ENCODE data around the gene TOLLIP.
"Not testable (repeated sequence)": the region's sequence is repeated elsewhere in the genome, so short reads cannot be mapped to it uniquely, and the experiment has no call there.

Gene TOLLIP

GRCh38 chr11:1262172-1263006, 47.0 kb downstream of the TOLLIP start:
- peak; percentile 68 for DNase-seq (ENCODE audit: low spot score)

DNA sequence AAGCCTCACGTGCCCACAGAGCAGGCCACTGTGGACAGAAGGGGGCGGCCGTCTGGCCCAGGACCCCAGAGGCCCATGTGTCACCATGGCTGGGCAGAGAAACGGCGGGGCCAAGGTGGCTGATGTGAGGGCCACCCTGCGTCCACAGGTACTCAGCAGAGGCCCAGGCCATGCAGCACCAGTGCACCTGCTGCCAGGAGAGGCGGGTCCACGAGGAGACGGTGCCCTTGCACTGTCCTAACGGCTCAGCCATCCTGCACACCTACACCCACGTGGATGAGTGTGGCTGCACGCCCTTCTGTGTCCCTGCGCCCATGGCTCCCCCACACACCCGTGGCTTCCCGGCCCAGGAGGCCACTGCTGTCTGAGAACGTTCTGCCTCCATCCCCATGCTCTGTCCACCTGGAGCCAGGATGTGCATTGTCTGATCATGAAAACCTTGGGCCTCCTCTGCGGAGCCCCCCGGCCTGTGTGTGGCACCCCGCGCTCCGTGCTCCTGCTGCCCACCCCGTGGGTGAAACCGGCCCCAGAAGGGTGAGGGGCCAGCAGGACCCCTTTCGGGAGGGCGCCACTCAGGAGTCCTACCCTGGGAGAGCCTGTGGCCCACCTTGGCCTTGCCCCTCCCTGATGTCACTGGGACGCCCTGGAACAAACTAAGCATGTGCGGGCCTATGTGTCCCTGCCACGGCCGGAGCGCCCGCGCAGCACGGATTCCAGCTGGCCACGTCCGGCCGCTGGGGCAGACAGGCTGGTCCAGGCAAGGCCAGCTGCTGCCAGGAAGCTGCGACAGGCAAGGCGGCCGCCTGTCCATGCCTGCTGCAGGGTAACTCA, 48.0 kb downstream of the TOLLIP start:
- no peak for DNase-seq (ENCODE audit: low spot score)

DNA sequence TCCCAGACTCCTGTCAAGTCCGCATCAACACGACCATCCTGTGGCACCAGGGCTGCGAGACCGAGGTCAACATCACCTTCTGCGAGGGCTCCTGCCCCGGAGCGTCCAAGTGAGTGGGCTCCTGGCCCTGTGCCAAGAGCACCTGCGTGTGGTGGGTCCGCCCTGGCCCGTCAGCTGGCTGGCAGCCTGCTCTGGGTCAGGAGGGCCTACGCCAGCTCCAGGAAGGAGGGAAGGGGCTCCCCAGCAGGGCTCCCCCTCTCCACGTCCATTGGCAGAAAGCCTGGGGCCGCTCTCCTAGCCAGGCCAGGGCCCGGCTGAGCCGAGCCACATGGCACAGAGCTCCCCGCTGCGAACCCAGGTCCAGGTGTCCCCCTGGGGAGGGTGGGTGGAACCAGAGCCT, 48.8 kb downstream of the TOLLIP start:
- no peak for DNase-seq (ENCODE audit: low spot score)

GRCh38 chr11:1260023-1260501, 49.4 kb downstream of the TOLLIP start:
- no peak for DNase-seq (ENCODE audit: low spot score)

- no peak for DNase-seq (ENCODE audit: low spot score)
Observed at GRCh38 chr11:1259561-1259960, 49.9 kb downstream of the TOLLIP start.

DNA sequence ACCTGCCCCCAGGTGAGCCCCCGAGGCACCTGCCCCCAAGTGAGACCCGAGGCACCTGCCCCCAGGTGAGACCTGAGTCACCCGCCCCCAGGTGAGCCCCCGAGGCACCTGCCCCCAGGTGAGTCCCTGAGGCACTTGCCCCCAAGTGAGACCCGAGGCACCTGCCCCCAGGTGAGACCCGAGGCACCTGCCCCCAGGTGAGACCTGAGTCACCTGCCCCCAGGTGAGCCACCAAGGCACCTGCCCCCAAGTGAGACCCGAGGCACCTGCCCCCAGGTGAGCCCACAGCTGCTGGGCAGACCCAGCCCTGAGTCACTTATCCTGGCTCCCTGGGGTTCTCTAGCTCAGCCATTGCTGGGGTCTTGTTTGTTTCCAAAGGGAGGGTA, 50.4 kb downstream of the TOLLIP start:
- DNase-seq (ENCODE audit: low spot score): no peak

- DNase-seq (ENCODE audit: low spot score): no peak
Observed at GRCh38 chr11:1258401-1259075, 50.9 kb downstream of the TOLLIP start.

DNA sequence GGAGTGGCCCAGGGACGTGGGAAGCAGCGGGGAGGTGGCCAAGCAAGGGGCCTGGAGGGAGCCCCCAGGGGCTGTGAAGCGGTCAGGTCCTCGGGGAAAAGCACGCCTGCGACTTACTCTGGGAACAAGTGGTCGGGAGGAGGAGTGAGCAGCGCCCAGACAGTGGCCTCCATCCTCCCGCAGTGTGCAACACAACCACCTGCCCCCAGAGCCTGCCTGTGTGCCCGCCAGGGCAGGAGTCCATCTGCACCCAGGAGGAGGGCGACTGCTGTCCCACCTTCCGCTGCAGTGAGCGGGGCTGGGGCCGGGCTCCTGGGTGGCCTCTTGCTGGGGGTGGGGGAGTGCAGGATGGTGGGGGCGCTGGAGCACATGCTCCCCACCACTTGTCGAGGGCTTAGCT, 51.5 kb downstream of the TOLLIP start:
- no peak for DNase-seq (ENCODE audit: low spot score)

- no peak for DNase-seq (ENCODE audit: low spot score)
Observed at GRCh38 chr11:1257366-1257765, 52.1 kb downstream of the TOLLIP start.

DNA sequence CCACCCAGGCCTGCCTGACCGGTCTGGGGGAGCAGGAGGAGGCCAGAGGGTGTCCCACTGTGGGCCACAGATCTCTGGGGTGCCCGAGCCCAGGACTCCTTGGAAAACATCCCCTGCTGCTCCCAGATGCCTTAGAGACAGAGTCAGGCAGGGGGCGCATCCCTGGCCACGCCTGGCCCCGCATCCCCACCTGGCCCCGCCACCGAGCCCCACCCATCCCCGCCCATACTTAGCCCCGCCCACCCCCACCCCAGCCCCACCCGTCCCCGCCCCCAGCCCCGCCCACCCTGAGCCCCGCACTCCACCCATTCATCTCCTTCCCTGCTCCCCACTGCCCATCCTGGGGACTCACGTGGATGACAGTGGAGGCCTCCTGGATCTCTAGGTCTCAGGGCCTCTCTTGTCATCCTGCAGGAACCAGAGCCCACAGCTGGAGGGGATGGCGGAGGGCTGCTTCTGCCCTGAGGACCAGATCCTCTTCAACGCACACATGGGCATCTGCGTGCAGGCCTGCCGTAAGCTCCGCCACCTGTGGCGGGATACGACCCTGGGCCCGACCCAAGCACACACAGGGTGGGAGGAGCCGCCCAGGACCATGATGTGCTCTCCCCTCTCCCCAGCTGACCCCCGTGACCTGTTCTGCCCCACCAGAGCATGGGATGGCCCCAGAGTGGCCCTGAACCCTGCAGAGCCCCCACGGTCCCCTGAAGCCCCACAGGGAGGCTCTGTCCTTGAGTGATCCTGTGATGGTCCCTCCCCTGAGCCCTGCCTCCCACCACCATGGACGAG, 53.0 kb downstream of the TOLLIP start:
- DNase-seq (ENCODE audit: low spot score): no peak

DNA sequence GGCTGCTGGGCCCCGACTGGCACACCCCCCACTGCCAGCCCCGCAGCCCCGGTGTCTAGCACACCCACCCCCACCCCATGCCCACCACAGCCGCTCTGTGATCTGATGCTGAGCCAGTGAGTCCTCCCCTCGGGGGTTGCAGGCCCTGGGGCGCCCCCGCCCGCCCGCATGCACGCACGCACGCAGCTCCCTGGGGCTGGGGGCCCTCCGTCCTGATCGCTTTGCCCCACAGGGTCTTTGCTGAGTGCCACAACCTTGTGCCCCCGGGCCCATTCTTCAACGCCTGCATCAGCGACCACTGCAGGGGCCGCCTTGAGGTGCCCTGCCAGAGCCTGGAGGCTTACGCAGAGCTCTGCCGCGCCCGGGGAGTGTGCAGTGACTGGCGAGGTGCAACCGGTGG, 54.3 kb downstream of the TOLLIP start:
- no peak for DNase-seq (ENCODE audit: low spot score)

DNA sequence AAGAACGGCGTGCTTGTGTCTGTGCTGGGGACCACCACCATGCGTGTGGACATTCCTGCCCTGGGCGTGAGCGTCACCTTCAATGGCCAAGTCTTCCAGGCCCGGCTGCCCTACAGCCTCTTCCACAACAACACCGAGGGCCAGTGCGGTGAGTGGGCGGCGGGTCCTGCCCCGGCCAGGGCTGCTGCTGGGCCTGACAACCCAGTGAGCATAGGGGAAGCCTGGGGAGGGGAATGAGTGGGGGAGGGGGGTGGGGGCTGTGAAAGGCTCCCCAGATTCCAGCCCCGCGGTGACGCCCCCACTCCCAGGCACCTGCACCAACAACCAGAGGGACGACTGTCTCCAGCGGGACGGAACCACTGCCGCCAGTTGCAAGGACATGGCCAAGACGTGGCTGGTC, 54.7 kb downstream of the TOLLIP start:
- DNase-seq (ENCODE audit: low spot score): no peak

GRCh38 chr11:1254086-1254648, 55.3 kb downstream of the TOLLIP start:
- no peak for DNase-seq (ENCODE audit: low spot score)

DNA sequence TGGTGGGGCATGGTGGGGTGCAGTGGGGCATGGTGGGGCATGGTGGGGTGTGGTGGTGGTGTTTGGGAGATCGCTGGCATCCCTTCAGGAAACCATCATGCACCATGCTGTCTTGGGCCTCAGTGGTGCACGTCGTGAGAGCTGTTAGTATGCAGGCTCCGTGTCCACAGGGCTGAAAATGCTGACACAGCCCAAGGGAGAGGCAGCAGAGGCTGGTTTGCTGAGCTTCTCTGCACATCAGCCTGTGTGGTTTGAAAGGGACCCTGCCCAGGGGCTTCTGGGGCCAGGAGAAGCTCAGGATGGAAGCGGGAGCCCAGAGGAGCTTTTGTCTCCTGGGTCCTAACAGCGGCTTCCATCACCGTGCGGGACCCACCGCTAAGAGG, 56.3 kb downstream of the TOLLIP start:
- DNase-seq (ENCODE audit: low spot score): no peak

GRCh38 chr11:1252371-1253102, 56.9 kb downstream of the TOLLIP start:
- no peak for DNase-seq (ENCODE audit: low spot score)

DNA sequence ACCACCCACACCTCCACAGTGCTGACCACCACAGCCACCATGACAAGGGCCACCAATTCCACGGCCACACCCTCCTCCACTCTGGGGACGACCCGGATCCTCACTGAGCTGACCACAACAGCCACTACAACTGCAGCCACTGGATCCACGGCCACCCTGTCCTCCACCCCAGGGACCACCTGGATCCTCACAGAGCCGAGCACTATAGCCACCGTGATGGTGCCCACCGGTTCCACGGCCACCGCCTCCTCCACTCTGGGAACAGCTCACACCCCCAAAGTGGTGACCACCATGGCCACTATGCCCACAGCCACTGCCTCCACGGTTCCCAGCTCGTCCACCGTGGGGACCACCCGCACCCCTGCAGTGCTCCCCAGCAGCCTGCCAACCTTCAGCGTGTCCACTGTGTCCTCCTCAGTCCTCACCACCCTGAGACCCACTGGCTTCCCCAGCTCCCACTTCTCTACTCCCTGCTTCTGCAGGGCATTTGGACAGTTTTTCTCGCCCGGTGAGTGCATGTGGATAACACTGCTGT, 58.1 kb downstream of the TOLLIP start:
- DNase-seq (ENCODE audit: low spot score): no peak

- DNase-seq (ENCODE audit: low spot score): not testable (repeated sequence)
Observed at GRCh38 chr11:1250411-1250810, 59.0 kb downstream of the TOLLIP start.

GRCh38 chr11:1248951-1249350, 60.5 kb downstream of the TOLLIP start:
- not testable (repeated sequence) for DNase-seq (ENCODE audit: low spot score)

DNA sequence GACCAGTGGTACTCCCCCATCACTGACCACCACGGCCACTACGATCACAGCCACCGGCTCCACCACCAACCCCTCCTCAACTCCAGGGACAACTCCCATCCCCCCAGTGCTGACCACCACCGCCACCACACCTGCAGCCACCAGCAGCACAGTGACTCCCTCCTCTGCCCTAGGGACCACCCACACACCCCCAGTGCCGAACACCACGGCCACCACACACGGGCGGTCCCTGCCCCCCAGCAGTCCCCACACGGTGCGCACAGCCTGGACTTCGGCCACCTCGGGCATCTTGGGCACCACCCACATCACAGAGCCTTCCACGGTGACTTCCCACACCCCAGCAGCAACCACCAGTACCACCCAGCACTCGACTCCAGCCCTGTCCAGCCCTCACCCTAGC, 62.4 kb downstream of the TOLLIP start:
- DNase-seq (ENCODE audit: low spot score): not testable (repeated sequence)

DNA sequence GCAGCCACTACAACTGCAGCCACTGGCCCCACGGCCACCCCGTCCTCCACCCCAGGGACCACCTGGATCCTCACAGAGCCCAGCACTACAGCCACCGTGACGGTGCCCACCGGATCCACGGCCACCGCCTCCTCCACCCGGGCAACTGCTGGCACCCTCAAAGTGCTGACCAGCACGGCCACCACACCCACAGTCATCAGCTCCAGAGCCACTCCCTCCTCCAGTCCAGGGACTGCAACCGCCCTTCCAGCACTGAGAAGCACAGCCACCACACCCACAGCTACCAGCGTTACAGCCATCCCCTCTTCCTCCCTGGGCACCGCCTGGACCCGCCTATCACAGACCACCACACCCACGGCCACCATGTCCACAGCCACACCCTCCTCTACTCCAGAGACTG, 63.1 kb downstream of the TOLLIP start:
- not testable (repeated sequence) for DNase-seq (ENCODE audit: low spot score)

Data from D341Med (cell line).